Measurements from ENCODE around the gene TAF8. TPM values are rescaled to one million over a fixed set of nuclear protein-coding genes. Genes with fewer than 3 reads are reported as not detected.
"Not testable (repeated sequence)": the region's sequence is repeated elsewhere in the genome, so short reads cannot be mapped to it uniquely, and the experiment has no call there.

The TAF8 gene, protein sequence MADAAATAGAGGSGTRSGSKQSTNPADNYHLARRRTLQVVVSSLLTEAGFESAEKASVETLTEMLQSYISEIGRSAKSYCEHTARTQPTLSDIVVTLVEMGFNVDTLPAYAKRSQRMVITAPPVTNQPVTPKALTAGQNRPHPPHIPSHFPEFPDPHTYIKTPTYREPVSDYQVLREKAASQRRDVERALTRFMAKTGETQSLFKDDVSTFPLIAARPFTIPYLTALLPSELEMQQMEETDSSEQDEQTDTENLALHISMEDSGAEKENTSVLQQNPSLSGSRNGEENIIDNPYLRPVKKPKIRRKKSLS
- polyA plus RNA-seq (ENCODE audit: insufficient read length in 4 of 4): 10 to 100 TPM; 19.5 to 29.9 (median 23.1) TPM

- DNase-seq (ENCODE audit: low read depth in 4 of 4, low spot score in 2 of 4): peak; percentile 87 to 96 (median 91)
These were observed at the start of gene TAF8 for GRCh38 chr6:42050297-42051267. Gene TAF8 (plus strand): TSS chr6:42050524. CDS start chr6:42050542, 18 bp downstream.

DNA sequence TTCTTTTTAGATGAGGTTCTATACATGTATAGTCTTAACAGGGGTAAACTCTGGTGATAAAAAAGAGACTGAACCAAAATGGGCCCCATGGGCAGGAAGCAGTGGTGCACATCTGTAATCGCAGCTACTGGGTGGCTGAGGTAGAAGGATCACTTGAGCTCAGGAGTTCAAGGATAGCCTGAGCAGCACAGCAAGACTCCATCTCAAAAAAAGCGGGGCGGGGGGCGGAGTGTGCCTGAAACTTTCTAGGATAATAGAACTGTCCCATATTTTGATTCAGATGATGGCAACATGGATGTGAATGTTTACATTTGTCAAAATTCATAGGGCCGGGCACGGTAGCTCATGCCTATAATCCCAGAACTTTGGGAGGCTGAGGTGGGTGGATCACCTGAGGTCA is 48.8 kb upstream of the TAF8 start:
- DNase-seq (ENCODE audit: low read depth in 4 of 4, low spot score in 2 of 4): no peak

- DNase-seq (ENCODE audit: low read depth in 4 of 4, low spot score in 2 of 4): not testable (repeated sequence)
These were observed 46.7 kb upstream of the TAF8 start for GRCh38 chr6:42003658-42004057.

DNA sequence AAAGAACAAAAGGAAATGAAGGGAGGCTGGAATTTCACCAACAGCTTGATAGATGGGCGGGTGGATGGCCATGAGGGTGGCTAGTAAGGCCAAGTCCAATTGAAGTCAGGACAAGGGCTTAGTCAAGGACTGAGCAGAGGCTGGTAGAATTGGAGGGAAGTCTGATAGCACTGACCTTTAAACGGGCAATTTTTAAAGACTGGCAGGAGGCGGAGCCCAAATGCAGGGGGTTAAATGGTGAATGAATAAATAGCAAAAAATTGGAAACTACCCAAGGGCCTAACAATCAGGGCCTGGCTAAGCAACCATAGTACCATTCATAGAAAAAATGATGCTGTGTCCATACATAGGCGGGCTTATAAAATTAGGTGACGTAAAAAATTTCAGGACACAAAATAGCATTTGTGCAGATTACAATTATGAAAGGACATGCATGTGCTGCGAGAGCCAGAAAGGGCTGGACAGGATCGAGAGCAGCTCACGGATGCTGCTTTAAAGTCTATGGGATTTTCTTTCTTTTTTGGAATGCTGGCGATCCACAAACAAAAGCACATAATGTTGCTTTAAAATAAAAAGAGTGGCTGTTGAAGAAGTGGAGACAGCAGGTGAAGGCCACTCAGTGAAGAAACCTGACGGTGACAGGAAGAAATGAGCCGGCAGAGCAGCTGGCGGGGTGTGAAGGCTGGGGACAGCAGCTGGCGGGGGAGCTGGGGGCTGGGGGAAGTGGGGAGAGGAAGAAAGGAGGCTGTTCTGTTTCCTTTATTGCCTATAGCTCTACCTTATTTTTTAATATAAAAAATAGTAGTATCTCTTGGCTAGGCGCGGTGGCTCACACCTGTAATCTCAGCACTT is 42.8 kb upstream of the TAF8 start:
- no peak for DNase-seq (ENCODE audit: low read depth in 4 of 4, low spot score in 2 of 4)

- not testable (repeated sequence) for DNase-seq (ENCODE audit: low read depth in 4 of 4, low spot score in 2 of 4)
These were observed 42.2 kb upstream of the TAF8 start for GRCh38 chr6:42008138-42008528.

DNA sequence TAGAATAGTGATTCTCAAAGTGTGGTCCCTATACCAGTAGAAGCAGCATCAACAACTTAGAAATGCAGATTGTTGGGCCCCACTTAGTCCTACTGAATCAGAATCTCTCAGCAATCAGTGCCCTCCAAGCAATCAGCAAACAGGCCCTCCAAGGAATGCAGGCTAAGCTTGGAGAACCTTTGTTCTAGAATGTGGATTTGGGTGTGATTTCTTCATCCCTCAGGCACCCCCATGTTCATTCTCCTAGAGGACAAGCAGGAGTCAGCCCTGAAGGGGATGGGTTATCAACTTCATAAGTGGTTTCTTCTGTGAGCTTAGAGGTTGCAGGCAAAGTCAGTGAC is 40.5 kb upstream of the TAF8 start:
- no peak for DNase-seq (ENCODE audit: low read depth in 4 of 4, low spot score in 2 of 4)

DNA sequence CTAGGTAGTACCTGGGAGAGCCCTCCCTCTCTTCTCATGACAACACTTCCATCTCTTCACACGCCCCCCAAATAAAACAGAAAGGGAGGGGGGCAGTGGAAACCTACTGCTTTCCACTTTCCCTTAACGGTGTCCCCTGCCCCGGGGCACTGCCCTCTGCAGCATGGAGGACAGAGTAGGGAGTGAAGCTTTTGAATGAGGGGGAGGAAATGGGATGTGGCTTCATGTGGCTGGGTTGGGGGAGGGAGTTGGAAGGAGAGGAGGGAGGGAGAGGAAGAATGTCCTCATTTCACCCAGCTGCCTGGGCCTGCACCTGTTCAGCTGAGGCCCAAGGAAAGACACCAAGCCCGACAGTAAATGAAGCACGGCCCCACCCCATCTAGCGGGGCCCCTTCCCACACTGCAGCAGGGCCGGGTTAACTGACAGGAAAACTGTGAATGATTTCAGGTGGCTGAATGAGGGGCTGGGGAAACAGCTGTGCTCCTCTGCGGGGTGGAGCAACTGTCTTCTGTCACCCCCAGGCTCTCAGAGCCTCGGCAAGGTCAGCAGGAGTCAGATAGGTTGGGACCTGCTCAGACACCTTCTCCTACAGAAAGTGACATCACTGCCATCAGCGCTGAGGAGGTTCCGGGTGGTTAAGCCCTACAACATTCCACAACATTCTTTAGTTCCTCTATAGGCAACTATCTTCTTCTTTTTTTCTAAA is 40.0 kb upstream of the TAF8 start:
- DNase-seq (ENCODE audit: low read depth in 4 of 4, low spot score in 2 of 4): peak in 2 of 4 donors; percentile 18 to 25

DNA sequence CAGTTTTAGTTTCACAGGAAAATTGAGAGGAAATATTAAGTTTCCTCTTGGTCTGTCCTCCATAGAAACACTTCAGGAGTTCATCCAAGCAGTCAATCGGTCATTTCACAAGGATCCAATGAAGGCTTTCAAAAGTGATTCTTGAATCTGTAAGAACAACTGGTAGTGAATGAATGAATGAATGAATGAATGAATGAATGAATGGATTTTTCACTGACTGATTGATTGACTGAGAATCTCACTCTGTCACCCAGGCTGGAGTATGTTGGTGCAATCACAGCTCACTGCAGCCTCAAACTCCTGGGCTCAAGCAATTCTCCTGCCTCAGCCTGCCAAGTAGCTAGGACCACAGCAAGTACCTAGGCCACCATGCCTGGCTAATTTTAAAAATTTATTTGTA is 39.4 kb upstream of the TAF8 start:
- no peak for DNase-seq (ENCODE audit: low read depth in 4 of 4, low spot score in 2 of 4)

DNA sequence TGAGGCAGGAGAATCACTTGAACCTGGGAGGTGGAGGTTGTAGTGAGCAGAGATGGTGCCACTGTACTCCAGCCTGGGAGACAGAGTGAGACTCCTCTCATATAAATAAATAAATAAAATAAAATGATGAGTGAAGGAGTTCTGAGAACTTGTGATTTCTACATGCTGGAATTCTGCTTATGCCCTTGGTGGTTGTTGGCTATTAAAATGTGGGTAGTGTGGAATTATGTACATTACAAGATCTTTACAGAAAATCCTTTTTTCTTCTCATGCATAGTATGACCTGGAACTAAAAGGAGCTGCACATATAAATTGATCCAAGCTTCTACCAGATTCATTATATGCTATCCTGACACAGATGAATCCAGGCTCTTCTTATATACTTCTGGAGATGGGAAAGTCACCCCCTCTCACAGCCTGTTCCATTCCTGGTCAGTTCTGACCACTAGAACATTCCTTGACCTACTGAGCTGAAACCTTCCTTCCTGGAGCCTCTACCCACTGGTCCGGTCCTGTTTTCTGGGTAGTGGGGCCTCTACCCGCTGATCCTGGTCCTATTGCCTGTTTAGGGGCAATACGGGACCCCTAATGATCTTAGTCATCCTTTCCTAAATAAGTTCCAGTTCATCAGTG is 37.7 kb upstream of the TAF8 start:
- DNase-seq (ENCODE audit: low read depth in 4 of 4, low spot score in 2 of 4): no peak

- DNase-seq (ENCODE audit: low read depth in 4 of 4, low spot score in 2 of 4): no peak
These were observed 37.2 kb upstream of the TAF8 start for GRCh38 chr6:42013134-42013516.

DNA sequence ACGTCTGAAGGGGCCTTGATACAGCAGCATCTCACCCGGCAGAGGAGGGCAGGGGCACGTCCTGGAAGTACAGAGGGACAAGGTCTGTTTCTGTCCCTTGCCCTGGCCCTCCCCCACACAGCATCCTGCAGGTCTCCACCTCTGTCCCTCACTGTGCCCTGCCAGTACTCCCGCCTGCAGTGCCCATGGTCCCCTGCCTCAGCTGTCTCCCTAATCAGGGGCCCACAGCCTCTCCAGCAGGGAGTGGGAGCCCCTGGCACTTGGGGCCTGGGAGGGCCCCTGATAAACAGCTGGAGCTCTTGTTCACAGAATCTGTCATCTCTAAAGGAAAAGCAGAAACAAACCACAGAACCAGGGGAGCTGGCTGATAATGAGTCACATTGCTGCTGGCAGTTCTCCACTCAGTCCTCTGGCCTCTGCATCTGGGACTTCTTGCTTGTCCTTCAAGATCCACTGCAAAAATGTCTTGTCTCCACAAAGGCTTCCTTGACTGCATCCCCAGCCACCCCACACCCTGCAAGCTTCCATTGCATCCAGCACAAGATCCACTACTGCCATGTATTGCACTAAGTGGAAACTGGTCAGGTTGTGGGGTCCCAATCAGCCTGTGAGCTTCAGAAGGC is 33.2 kb upstream of the TAF8 start:
- no peak for DNase-seq (ENCODE audit: low read depth in 4 of 4, low spot score in 2 of 4)

DNA sequence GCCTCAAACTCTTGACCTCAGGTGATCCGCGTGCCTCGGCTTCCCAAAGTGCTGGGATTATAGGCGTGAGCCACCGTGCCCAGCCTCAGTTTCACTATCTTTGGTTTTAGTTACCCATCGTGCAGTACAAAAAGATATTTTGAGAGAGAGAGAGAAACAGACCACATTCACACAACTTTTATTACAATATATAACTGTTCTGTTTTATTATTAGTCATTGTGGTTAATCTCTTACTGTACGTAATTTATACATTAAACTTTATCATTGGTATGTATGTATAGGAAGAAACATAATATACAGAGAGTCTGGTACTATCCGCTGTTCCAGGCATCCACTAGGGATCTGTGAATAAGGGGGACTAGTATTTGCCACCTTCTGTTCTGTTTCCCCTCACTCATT is 29.4 kb upstream of the TAF8 start:
- DNase-seq (ENCODE audit: low read depth in 4 of 4, low spot score in 2 of 4): no peak

GRCh38 chr6:42021847-42022754 is 28.2 kb upstream of the TAF8 start:
- DNase-seq (ENCODE audit: low read depth in 4 of 4, low spot score in 2 of 4): no peak

DNA sequence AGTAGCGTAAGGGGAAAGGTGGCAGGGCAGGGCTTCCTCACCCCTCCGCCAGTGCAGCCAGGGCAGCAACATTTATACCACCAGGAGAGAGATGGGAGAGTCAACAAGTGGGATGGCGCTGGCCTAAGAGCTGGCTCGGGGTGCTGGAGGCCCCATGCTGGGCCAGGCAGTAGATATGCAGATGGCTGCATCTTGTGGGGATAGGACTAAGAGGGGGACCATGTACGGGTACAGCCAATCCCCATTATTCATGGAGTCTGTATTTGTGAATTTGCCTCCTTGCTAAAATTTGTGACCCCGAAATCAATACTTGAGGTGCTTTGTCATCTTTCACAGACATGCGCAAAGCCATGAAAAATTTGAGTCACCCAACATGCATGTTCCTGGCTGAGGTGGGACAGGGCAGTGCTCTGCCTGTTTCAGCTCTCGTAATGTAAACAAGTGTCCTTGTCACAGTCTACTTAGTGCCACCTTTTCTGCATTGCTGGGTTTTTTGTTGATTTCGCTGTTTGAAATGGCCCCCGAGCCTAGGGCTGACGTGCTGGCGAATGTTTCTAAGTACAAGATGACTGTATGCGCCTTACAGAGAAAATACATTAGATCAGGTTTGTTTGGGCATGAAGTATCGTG is 27.5 kb upstream of the TAF8 start:
- DNase-seq (ENCODE audit: low read depth in 4 of 4, low spot score in 2 of 4): no peak

GRCh38 chr6:42025066-42025844 is 25.1 kb upstream of the TAF8 start:
- DNase-seq (ENCODE audit: low read depth in 4 of 4, low spot score in 2 of 4): no peak

DNA sequence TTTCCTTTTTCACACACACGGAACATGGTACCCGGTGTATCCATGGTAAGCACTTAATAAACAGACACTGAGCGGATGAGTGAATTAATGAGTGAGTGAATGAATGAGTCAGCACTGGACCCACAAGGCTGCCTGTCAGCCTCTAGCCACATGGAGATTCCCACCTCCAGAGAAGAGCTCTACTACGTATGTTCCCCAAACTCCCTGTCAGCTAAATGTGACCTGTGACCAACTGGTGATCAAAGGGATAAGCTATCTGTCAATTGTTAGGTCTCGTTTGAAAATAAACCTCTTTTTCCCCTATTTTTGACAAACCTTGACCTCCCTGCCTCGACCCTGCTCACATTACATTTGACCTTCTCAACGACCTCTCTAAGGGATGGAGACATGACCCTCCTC is 24.5 kb upstream of the TAF8 start:
- DNase-seq (ENCODE audit: low read depth in 4 of 4, low spot score in 2 of 4): no peak

- no peak for DNase-seq (ENCODE audit: low read depth in 4 of 4, low spot score in 2 of 4)
These were observed 23.8 kb upstream of the TAF8 start for GRCh38 chr6:42026540-42026939.

All from left renal cortex interstitium (tissue), 4 donors.